Activated CD4-positive, alpha-beta T cell treated with anti-CD3 and anti-CD28 coated beads, Interleukin-2, amount 10 ng/mL, durations not matched to agents 24 days and 14 days (primary cell): Measurements from ENCODE around the gene NDUFB7. TPM values are rescaled to one million over a fixed set of nuclear protein-coding genes. Genes with fewer than 3 reads are reported as not detected.
"Not testable (repeated sequence)": the region's sequence is repeated elsewhere in the genome, so short reads cannot be mapped to it uniquely, and the experiment has no call there.

Experiments
- DNase-seq: peaks from one replicate; pipeline ENCODE4 v3.0.0; 2022
- H3K27ac Mint-ChIP-seq: one replicate; pipeline ENCODE4 v1.8.0; 2022; ENCODE audit warnings: mild to moderate bottlenecking, mixed read lengths
- H3K27me3 Mint-ChIP-seq: one replicate; pipeline ENCODE4 v1.8.0; 2022; ENCODE audit warnings: mixed read lengths
- H3K36me3 Mint-ChIP-seq: one replicate; pipeline ENCODE4 v1.8.0; 2022; ENCODE audit warnings: low read depth, mild to moderate bottlenecking, mixed read lengths
- H3K4me1 Mint-ChIP-seq: one replicate; pipeline ENCODE4 v1.8.0; 2021; ENCODE audit warnings: mixed read lengths
- H3K4me3 Mint-ChIP-seq: one replicate; pipeline ENCODE4 v1.8.0; 2022; ENCODE audit warnings: mild to moderate bottlenecking, moderate library complexity, mixed read lengths
- H3K9me3 Mint-ChIP-seq: one replicate; pipeline ENCODE4 v1.8.0; 2021; ENCODE audit warnings: mixed read lengths
- intact Hi-C: fragments of 100-400 bp; cut with micrococcal nuclease; formaldehyde crosslinking; loops from one replicate; pipeline ENCODE4 v1.15.1; 2023
- total RNA-seq: library from RNA; stranded (reverse); gene quantifications from 2 replicates; pipeline ENCODE4 v1.2.3, GENCODE V29; 2022

NDUFB7 gene
- 129 and 132 TPM in 2 replicates for total RNA-seq

GRCh38 chr19:14571695-14572490, at the start of gene NDUFB7:
TSS of gene NDUFB7 (minus strand) at chr19:14572066. CDS start at chr19:14572000, 66 bp downstream.
- H3K4me3 Mint-ChIP-seq = peak within 1 kb of the TSS; percentile 91
- no peaks in the 10 kb centered on the region for H3K9me3 Mint-ChIP-seq
- peak within 1 kb of the TSS; percentile 89 for H3K27ac Mint-ChIP-seq
- no peaks in the 10 kb centered on the region for H3K27me3 Mint-ChIP-seq
- H3K36me3 Mint-ChIP-seq = peaks cover 17% of the 10 kb centered on the region
- peaks cover 23% of the 10 kb centered on the region for H3K4me1 Mint-ChIP-seq
- intact Hi-C loops = loop anchor here (1.0 to 10.0 kb wide), 2 partner anchors 117 to 213 kb away; no protein-coding TSS in a partner anchor
- DNase-seq = peak; percentile 97

GRCh38 chr19:14619404-14619803, 47.5 kb upstream of the NDUFB7 start:
- intact Hi-C loops = no loop called here
- no peaks in the 10 kb centered on the region for H3K27me3 Mint-ChIP-seq
- no peaks in the 10 kb centered on the region for H3K36me3 Mint-ChIP-seq
- no peak overlapping the region for H3K4me3 Mint-ChIP-seq
- no peaks in the 10 kb centered on the region for H3K4me1 Mint-ChIP-seq
- H3K27ac Mint-ChIP-seq = no peak overlapping the region
- no peak for DNase-seq
- peaks cover 13% of the 10 kb centered on the region for H3K9me3 Mint-ChIP-seq

GRCh38 chr19:14616407-14616806, 44.5 kb upstream of the NDUFB7 start:
- H3K36me3 Mint-ChIP-seq = no peaks in the 10 kb centered on the region
- H3K27ac Mint-ChIP-seq = no peak overlapping the region
- peaks cover 17% of the 10 kb centered on the region for H3K9me3 Mint-ChIP-seq
- no peak for DNase-seq
- H3K27me3 Mint-ChIP-seq = no peaks in the 10 kb centered on the region
- H3K4me1 Mint-ChIP-seq = no peaks in the 10 kb centered on the region
- intact Hi-C loops = no loop called here
- no peak overlapping the region for H3K4me3 Mint-ChIP-seq

- no peaks in the 10 kb centered on the region for H3K36me3 Mint-ChIP-seq
- no peak overlapping the region for H3K27ac Mint-ChIP-seq
- H3K9me3 Mint-ChIP-seq = peaks cover 17% of the 10 kb centered on the region
- H3K4me1 Mint-ChIP-seq = no peaks in the 10 kb centered on the region
- no peak for DNase-seq
- intact Hi-C loops = no loop called here
- H3K27me3 Mint-ChIP-seq = no peaks in the 10 kb centered on the region
- H3K4me3 Mint-ChIP-seq = no peak overlapping the region
These were observed 43.8 kb upstream of the NDUFB7 start for GRCh38 chr19:14615623-14616022.

GRCh38 chr19:14614099-14614412, 42.2 kb upstream of the NDUFB7 start:
- H3K4me3 Mint-ChIP-seq = no peak overlapping the region
- intact Hi-C loops = no loop called here
- H3K27ac Mint-ChIP-seq = no peak overlapping the region
- no peaks in the 10 kb centered on the region for H3K4me1 Mint-ChIP-seq
- no peaks in the 10 kb centered on the region for H3K36me3 Mint-ChIP-seq
- peaks cover 12% of the 10 kb centered on the region for H3K9me3 Mint-ChIP-seq
- H3K27me3 Mint-ChIP-seq = no peaks in the 10 kb centered on the region
- no peak for DNase-seq

- H3K9me3 Mint-ChIP-seq, H3K4me1 Mint-ChIP-seq, H3K27ac Mint-ChIP-seq, H3K27me3 Mint-ChIP-seq, H3K36me3 Mint-ChIP-seq, intact Hi-C loops, DNase-seq, H3K4me3 Mint-ChIP-seq: not testable (repeated sequence)
These were observed 41.7 kb upstream of the NDUFB7 start for GRCh38 chr19:14613399-14614098.

- H3K27me3 Mint-ChIP-seq = no peaks in the 10 kb centered on the region
- no peak overlapping the region for H3K4me3 Mint-ChIP-seq
- DNase-seq = no peak
- intact Hi-C loops = no loop called here
- H3K27ac Mint-ChIP-seq = no peak overlapping the region
- H3K36me3 Mint-ChIP-seq = no peaks in the 10 kb centered on the region
- H3K4me1 Mint-ChIP-seq = no peaks in the 10 kb centered on the region
- H3K9me3 Mint-ChIP-seq = peaks cover 8% of the 10 kb centered on the region
These were observed 40.8 kb upstream of the NDUFB7 start for GRCh38 chr19:14612657-14613056.

- H3K27me3 Mint-ChIP-seq, intact Hi-C loops, DNase-seq, H3K4me3 Mint-ChIP-seq, H3K36me3 Mint-ChIP-seq, H3K4me1 Mint-ChIP-seq, H3K27ac Mint-ChIP-seq, H3K9me3 Mint-ChIP-seq: not testable (repeated sequence)
These were observed 40.4 kb upstream of the NDUFB7 start for GRCh38 chr19:14612242-14612641.

- Mint-ChIP-seq H3K4me3 (no peak overlapping the region), H3K27ac (no peak overlapping the region), H3K9me3 (peaks cover 3% of the 10 kb centered on the region), H3K4me1 (no peaks in the 10 kb centered on the region), H3K27me3 (no peaks in the 10 kb centered on the region), H3K36me3 (no peaks in the 10 kb centered on the region)
- intact Hi-C loops = no loop called here
- no peak for DNase-seq
These were observed 39.2 kb upstream of the NDUFB7 start for GRCh38 chr19:14611051-14611450.

- Mint-ChIP-seq H3K4me3 (no peak overlapping the region), H3K4me1 (no peaks in the 10 kb centered on the region), H3K36me3 (no peaks in the 10 kb centered on the region), H3K27me3 (no peaks in the 10 kb centered on the region), H3K9me3 (no peaks in the 10 kb centered on the region), H3K27ac (no peak overlapping the region)
- DNase-seq = no peak
- intact Hi-C loops = no loop called here
These were observed 34.8 kb upstream of the NDUFB7 start for GRCh38 chr19:14606627-14607026.

GRCh38 chr19:14603990-14604387, 32.1 kb upstream of the NDUFB7 start:
- no peak overlapping the region for H3K4me3 Mint-ChIP-seq
- no peak overlapping the region for H3K27ac Mint-ChIP-seq
- no peaks in the 10 kb centered on the region for H3K36me3 Mint-ChIP-seq
- intact Hi-C loops = no loop called here
- no peak for DNase-seq
- no peaks in the 10 kb centered on the region for H3K4me1 Mint-ChIP-seq
- H3K27me3 Mint-ChIP-seq = no peaks in the 10 kb centered on the region
- H3K9me3 Mint-ChIP-seq = no peaks in the 10 kb centered on the region

GRCh38 chr19:14599548-14600147, 27.8 kb upstream of the NDUFB7 start:
- H3K9me3 Mint-ChIP-seq = peaks cover 8% of the 10 kb centered on the region
- no peak overlapping the region for H3K27ac Mint-ChIP-seq
- no peaks in the 10 kb centered on the region for H3K36me3 Mint-ChIP-seq
- no peaks in the 10 kb centered on the region for H3K27me3 Mint-ChIP-seq
- no peak overlapping the region for H3K4me3 Mint-ChIP-seq
- no peak for DNase-seq
- intact Hi-C loops = no loop called here
- no peaks in the 10 kb centered on the region for H3K4me1 Mint-ChIP-seq

- Mint-ChIP-seq H3K27ac (no peak overlapping the region), H3K27me3 (no peaks in the 10 kb centered on the region), H3K9me3 (peaks cover 8% of the 10 kb centered on the region), H3K4me3 (no peak overlapping the region), H3K36me3 (no peaks in the 10 kb centered on the region), H3K4me1 (no peaks in the 10 kb centered on the region)
- DNase-seq = no peak
- intact Hi-C loops = no loop called here
These were observed 23.7 kb upstream of the NDUFB7 start for GRCh38 chr19:14595558-14595957.

- H3K27me3 Mint-ChIP-seq, intact Hi-C loops, H3K4me3 Mint-ChIP-seq, H3K4me1 Mint-ChIP-seq, DNase-seq, H3K36me3 Mint-ChIP-seq, H3K9me3 Mint-ChIP-seq: not testable (repeated sequence)
- peak overlapping the region; percentile 29 for H3K27ac Mint-ChIP-seq
These were observed 17.6 kb upstream of the NDUFB7 start for GRCh38 chr19:14589433-14589832.
